GM23338 (cell line): ENCODE results near the gene NIPSNAP2. TPM values are rescaled to one million over a fixed set of nuclear protein-coding genes. Genes with fewer than 3 reads are reported as not detected.
A peak's percentile ranks its signal among the peaks of the same experiment; 100 is the strongest.
"Not testable (repeated sequence)": the region's sequence is repeated elsewhere in the genome, so short reads cannot be mapped to it uniquely, and the experiment has no call there.

ENCODE experiments used
- ATAC-seq: fragments of 200-7000 bp; cut with Tn5 transposase; 3 replicates; pipeline ENCODE4 v1.9.1; 2020
- DNase-seq: peaks from one replicate; pipeline ENCODE4 v3.0.0-alpha.2; 2015; ENCODE audit warnings: low spot score
- H2AFZ ChIP-seq: fragments of 200-600 bp; sonication (generic); 2 replicates; pipeline ENCODE4 v1.8.0; 2016; ENCODE audit warnings: antibody characterized with exemption, mild to moderate bottlenecking, moderate library complexity
- H3F3A ChIP-seq: fragments of 200-600 bp; sonication (generic); replicated peaks from 2 replicates; pipeline ENCODE4 v1.8.0; 2017; ENCODE audit warnings: antibody characterized with exemption, mixed run types, low read depth
- H3K27ac ChIP-seq: fragments of 200-600 bp; sonication (generic); 2 replicates; pipeline ENCODE4 v1.6.1; 2016; ENCODE audit warnings: low read depth
- H3K27me3 ChIP-seq: fragments of 200-600 bp; sonication (generic); 2 replicates; pipeline ENCODE4 v1.8.0; 2016; ENCODE audit warnings: mild to moderate bottlenecking, mixed run types, moderate library complexity; ENCODE audit not compliant: insufficient read depth
- H3K36me3 ChIP-seq: fragments of 200-600 bp; sonication (generic); 2 replicates; pipeline ENCODE4 v1.8.0; 2016; ENCODE audit warnings: mild to moderate bottlenecking; ENCODE audit not compliant: insufficient read depth
- H3K4me1 ChIP-seq: fragments of 200-600 bp; sonication (generic); 2 replicates; pipeline ENCODE4 v1.8.0; 2016; ENCODE audit warnings: mild to moderate bottlenecking, moderate library complexity; ENCODE audit not compliant: insufficient read depth
- H3K4me2 ChIP-seq: fragments of 200-600 bp; sonication (generic); 2 replicates; pipeline ENCODE4 v1.7.1; 2017; ENCODE audit warnings: mixed run types
- H3K4me3 ChIP-seq: fragments of 200-600 bp; sonication (generic); 2 replicates; pipeline ENCODE4 v1.6.1; 2016; ENCODE audit warnings: mixed run types
- H3K79me2 ChIP-seq: fragments of 200-600 bp; sonication (generic); replicated peaks from 2 replicates; pipeline ENCODE4 v1.8.0; 2017; ENCODE audit warnings: mild to moderate bottlenecking; ENCODE audit not compliant: insufficient read depth
- H3K9me2 ChIP-seq: fragments of 200-600 bp; sonication (generic); 2 replicates; pipeline ENCODE4 v1.8.0; 2017; ENCODE audit not compliant: insufficient read depth
- H4K20me1 ChIP-seq: fragments of 200-600 bp; sonication (generic); replicated peaks from 2 replicates; pipeline ENCODE4 v1.8.0; 2017; ENCODE audit warnings: mild to moderate bottlenecking; ENCODE audit not compliant: insufficient read depth
- H3K27ac Mint-ChIP-seq: 2 replicates; pipeline ENCODE4 v1.8.0; 2020; ENCODE audit warnings: inconsistent platforms, mild to moderate bottlenecking, moderate library complexity, mixed read lengths
- H3K27me3 Mint-ChIP-seq: 3 replicates; pipeline ENCODE4 v1.8.0; 2022; ENCODE audit warnings: low read depth, mild to moderate bottlenecking, moderate library complexity, mixed read lengths, inconsistent platforms; ENCODE audit not compliant: insufficient read depth, poor library complexity
- H3K36me3 Mint-ChIP-seq: 3 replicates; pipeline ENCODE4 v1.8.0; 2021; ENCODE audit warnings: low read depth, mild to moderate bottlenecking, inconsistent platforms, moderate library complexity, mixed read lengths
- H3K4me1 Mint-ChIP-seq: 3 replicates; pipeline ENCODE4 v1.8.0; 2020; ENCODE audit warnings: mild to moderate bottlenecking, inconsistent platforms, mixed read lengths
- H3K4me3 Mint-ChIP-seq: 3 replicates; pipeline ENCODE4 v1.8.0; 2021; ENCODE audit warnings: moderate library complexity, mild to moderate bottlenecking, inconsistent platforms, mixed read lengths
- H3K9me3 Mint-ChIP-seq: 3 replicates; pipeline ENCODE4 v1.8.0; 2020; ENCODE audit warnings: moderate library complexity, mild to moderate bottlenecking, inconsistent platforms, mixed read lengths
- CREB1 ChIP-seq: fragments of 250-450 bp; sonication (Bioruptor Pico); IDR thresholded peaks from 2 replicates; pipeline ENCODE4 v1.5.0; 2020; ENCODE audit warnings: low read depth, mild to moderate bottlenecking, moderate library complexity
- EZH2 ChIP-seq: fragments of 200-600 bp; sonication (generic); IDR thresholded peaks from one replicate; pipeline ENCODE4 v1.8.0; 2017; ENCODE audit warnings: antibody characterized with exemption, mild to moderate bottlenecking, low read depth; ENCODE audit not compliant: unreplicated experiment
- POLR2AphosphoS5 ChIP-seq: IDR thresholded peaks from 2 replicates; pipeline ENCODE4 v1.6.1; 2016; ENCODE audit warnings: antibody characterized with exemption, low read depth
- ZNF114 ChIP-seq: fragments of 250-450 bp; sonication (Bioruptor Pico); IDR thresholded peaks from 2 replicates; pipeline ENCODE4 v1.5.0; 2020; ENCODE audit warnings: mild to moderate bottlenecking, moderate library complexity
- ZNF331 ChIP-seq: fragments of 250-450 bp; sonication (Bioruptor Pico); IDR thresholded peaks from 2 replicates; pipeline ENCODE4 v1.5.0; 2020; ENCODE audit warnings: low read depth, mild to moderate bottlenecking, moderate library complexity
- polyA plus RNA-seq: library from polyadenylated mRNA; unstranded; fragments of >200 nt; fragmentation: Nextera tagmentation; extraction: Ambion mirVana; gene quantifications from 2 replicates; pipeline ENCODE4 v1.2.1, GENCODE V29; 2016
- total RNA-seq: library from RNA; depleted of rRNA; stranded (reverse); fragments of >200 nt; shearing (Covaris generic); gene quantifications from 2 replicates; pipeline ENCODE4 v1.2.3, GENCODE V29; 2014
- TF ChIP-seq, protein P1 (sequence below): IDR thresholded peaks from 2 replicates; pipeline ENCODE4 v1.6.1; 2016; ENCODE audit warnings: antibody characterized with exemption
- TF ChIP-seq, protein P2 (sequence below): fragments of 250-450 bp; sonication (Bioruptor Pico); IDR thresholded peaks from 2 replicates; pipeline ENCODE4 v1.5.0; 2020; ENCODE audit warnings: mild to moderate bottlenecking, moderate library complexity

NIPSNAP2 gene
- total and polyA plus RNA-seq, 2 experiments from 2014 or later: 29.8 to 30.5 TPM

DNA sequence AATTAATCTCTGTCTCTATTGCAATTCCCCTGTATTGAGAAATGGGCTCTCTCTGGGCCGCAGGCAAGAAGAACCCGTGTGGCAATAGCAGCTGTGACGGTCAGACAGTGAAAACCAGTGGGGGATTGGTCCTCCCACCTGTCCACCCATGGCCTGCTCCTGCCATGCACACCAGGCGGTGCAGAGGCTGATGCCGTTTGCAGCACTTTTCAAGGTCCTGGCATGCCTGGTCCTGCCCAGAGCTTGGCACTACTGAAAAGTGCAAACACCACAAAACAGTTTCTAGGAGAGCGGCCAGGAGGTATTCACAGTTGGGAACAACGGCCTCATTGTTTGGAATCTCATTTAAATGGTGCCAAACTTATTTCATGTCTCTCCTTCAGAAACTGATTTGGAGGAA, 45.3 kb downstream of the NIPSNAP2 start:
- Mint-ChIP-seq H3K27ac (no peak overlapping the region), H3K4me3 (no peak overlapping the region), H3K27me3 (peaks cover 12% of the 10 kb centered on the region), H3K36me3 (peaks cover 38% of the 10 kb centered on the region), H3K9me3 (no peaks in the 10 kb centered on the region; the same call in 2 of the 3 replicates), H3K4me1 (peaks cover 3% of the 10 kb centered on the region; the same call in 1 of the 3 replicates)
- no peaks in the 10 kb centered on the region for H3K79me2 ChIP-seq
- peak overlapping the region; percentile 78; the same call in 1 of the 2 replicates for H3K27ac ChIP-seq
- H3K4me2 ChIP-seq: no peak overlapping the region
- DNase-seq (no peak), ATAC-seq (no peak; the same call in 2 of the 3 replicates)
- peaks cover 3% of the 10 kb centered on the region; the same call in 1 of the 2 replicates for H4K20me1 ChIP-seq
- no peaks in the 10 kb centered on the region for H3K27me3 ChIP-seq
- no peak overlapping the region for H3K4me3 ChIP-seq
- no peak overlapping the region for H2AFZ ChIP-seq
- no peaks in the 10 kb centered on the region for H3K9me2 ChIP-seq
- H3K4me1 ChIP-seq: no peaks in the 10 kb centered on the region; the same call in 1 of the 2 replicates
- TF ChIP-seq ZNF331 (CRISPR knock-in tag) (no peak), ZNF114 (CRISPR knock-in tag) (no peak), EZH2 (no peak), POLR2AphosphoS5 (peak; percentile 41; the same call in 1 of the 2 replicates)
- no peaks in the 10 kb centered on the region; the same call in 1 of the 2 replicates for H3F3A ChIP-seq
- peaks cover 23% of the 10 kb centered on the region; the same call in 1 of the 2 replicates for H3K36me3 ChIP-seq

DNA sequence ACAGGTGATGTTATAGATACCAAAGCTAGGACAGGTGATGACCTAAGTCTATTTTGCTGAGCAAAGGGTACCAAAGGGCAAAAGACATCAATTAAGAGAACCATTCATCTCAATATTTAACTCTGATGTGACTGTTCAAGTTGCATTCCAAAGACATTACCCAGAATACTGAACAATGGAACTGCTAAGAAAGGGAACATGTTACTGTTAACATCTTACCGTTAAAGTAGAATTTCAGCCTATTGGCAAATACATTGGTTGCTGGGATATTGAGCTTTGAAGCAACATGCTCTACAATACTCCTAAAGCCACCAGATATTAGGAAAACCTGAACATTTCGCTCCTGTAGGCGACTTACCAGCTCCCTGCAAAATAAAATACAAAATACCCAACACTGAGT, 52.6 kb downstream of the NIPSNAP2 start:
- not testable (repeated sequence) for H3K9me2 ChIP-seq, H3K4me1 ChIP-seq, H3K79me2 ChIP-seq, ATAC-seq, H3K27ac ChIP-seq, H3K4me1 Mint-ChIP-seq, H3F3A ChIP-seq, H3K27me3 Mint-ChIP-seq, H3K27me3 ChIP-seq, H3K9me3 Mint-ChIP-seq, H4K20me1 ChIP-seq, H3K4me2 ChIP-seq, H3K4me3 Mint-ChIP-seq, DNase-seq, H2AFZ ChIP-seq, H3K4me3 ChIP-seq, H3K27ac Mint-ChIP-seq
- peaks cover 78% of the 10 kb centered on the region for H3K36me3 Mint-ChIP-seq
- peaks cover 39% of the 10 kb centered on the region for H3K36me3 ChIP-seq

DNA sequence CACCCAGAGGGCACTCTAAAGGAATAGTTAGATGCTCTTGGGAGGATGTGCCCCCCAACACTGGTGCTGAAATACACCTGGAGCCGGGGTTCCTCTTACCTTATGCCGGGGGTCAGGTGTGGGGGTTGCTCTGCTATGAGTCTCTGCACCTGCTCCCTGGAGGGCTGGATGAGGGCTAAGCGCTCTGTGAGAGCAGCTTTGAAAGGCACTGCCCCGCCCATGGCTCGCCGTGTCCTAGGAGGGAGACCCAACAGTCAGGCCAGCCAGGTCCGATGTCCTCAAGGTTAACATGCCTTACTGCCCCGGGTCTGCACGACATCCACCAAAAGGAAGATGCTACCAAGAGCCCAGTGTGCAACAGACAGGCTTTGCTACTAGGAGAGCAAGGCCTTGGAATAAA, 55.1 kb downstream of the NIPSNAP2 start:
- ATAC-seq: no peak
- H3K9me3 Mint-ChIP-seq: no peaks in the 10 kb centered on the region
- peaks cover 6% of the 10 kb centered on the region for H3K79me2 ChIP-seq
- TF ChIP-seq, protein P1, sequence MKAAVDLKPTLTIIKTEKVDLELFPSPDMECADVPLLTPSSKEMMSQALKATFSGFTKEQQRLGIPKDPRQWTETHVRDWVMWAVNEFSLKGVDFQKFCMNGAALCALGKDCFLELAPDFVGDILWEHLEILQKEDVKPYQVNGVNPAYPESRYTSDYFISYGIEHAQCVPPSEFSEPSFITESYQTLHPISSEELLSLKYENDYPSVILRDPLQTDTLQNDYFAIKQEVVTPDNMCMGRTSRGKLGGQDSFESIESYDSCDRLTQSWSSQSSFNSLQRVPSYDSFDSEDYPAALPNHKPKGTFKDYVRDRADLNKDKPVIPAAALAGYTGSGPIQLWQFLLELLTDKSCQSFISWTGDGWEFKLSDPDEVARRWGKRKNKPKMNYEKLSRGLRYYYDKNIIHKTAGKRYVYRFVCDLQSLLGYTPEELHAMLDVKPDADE: no peak
- TF ChIP-seq, protein P2, sequence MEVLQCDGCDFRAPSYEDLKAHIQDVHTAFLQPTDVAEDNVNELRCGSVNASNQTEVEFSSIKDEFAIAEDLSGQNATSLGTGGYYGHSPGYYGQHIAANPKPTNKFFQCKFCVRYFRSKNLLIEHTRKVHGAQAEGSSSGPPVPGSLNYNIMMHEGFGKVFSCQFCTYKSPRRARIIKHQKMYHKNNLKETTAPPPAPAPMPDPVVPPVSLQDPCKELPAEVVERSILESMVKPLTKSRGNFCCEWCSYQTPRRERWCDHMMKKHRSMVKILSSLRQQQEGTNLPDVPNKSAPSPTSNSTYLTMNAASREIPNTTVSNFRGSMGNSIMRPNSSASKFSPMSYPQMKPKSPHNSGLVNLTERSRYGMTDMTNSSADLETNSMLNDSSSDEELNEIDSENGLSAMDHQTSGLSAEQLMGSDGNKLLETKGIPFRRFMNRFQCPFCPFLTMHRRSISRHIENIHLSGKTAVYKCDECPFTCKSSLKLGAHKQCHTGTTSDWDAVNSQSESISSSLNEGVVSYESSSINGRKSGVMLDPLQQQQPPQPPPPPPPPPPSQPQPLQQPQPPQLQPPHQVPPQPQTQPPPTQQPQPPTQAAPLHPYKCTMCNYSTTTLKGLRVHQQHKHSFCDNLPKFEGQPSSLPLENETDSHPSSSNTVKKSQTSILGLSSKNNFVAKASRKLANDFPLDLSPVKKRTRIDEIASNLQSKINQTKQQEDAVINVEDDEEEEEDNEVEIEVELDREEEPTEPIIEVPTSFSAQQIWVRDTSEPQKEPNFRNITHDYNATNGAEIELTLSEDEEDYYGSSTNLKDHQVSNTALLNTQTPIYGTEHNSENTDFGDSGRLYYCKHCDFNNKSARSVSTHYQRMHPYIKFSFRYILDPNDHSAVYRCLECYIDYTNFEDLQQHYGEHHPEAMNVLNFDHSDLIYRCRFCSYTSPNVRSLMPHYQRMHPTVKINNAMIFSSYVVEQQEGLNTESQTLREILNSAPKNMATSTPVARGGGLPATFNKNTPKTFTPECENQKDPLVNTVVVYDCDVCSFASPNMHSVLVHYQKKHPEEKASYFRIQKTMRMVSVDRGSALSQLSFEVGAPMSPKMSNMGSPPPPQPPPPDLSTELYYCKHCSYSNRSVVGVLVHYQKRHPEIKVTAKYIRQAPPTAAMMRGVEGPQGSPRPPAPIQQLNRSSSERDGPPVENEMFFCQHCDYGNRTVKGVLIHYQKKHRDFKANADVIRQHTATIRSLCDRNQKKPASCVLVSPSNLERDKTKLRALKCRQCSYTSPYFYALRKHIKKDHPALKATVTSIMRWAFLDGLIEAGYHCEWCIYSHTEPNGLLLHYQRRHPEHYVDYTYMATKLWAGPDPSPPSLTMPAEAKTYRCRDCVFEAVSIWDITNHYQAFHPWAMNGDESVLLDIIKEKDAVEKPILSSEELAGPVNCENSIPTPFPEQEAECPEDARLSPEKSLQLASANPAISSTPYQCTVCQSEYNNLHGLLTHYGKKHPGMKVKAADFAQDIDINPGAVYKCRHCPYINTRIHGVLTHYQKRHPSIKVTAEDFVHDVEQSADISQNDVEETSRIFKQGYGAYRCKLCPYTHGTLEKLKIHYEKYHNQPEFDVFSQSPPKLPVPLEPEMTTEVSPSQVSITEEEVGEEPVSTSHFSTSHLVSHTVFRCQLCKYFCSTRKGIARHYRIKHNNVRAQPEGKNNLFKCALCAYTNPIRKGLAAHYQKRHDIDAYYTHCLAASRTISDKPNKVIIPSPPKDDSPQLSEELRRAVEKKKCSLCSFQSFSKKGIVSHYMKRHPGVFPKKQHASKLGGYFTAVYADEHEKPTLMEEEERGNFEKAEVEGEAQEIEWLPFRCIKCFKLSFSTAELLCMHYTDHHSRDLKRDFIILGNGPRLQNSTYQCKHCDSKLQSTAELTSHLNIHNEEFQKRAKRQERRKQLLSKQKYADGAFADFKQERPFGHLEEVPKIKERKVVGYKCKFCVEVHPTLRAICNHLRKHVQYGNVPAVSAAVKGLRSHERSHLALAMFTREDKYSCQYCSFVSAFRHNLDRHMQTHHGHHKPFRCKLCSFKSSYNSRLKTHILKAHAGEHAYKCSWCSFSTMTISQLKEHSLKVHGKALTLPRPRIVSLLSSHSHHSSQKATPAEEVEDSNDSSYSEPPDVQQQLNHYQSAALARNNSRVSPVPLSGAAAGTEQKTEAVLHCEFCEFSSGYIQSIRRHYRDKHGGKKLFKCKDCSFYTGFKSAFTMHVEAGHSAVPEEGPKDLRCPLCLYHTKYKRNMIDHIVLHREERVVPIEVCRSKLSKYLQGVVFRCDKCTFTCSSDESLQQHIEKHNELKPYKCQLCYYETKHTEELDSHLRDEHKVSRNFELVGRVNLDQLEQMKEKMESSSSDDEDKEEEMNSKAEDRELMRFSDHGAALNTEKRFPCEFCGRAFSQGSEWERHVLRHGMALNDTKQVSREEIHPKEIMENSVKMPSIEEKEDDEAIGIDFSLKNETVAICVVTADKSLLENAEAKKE (CRISPR knock-in tag): no peak
- TF ChIP-seq CREB1 (CRISPR knock-in tag): no peak

More for the DNA sequence above, 55.1 kb downstream of the NIPSNAP2 start:
- H3K4me3 ChIP-seq: no peak overlapping the region
- H3K36me3 ChIP-seq: peaks cover 33% of the 10 kb centered on the region
- no peak overlapping the region for H2AFZ ChIP-seq
- no peaks in the 10 kb centered on the region for H3K4me1 Mint-ChIP-seq
- H3K9me2 ChIP-seq: no peaks in the 10 kb centered on the region
- no peaks in the 10 kb centered on the region for H3F3A ChIP-seq
- no peak for DNase-seq
- H3K4me1 ChIP-seq: no peaks in the 10 kb centered on the region
- H3K27ac ChIP-seq: no peak overlapping the region
- H4K20me1 ChIP-seq: no peaks in the 10 kb centered on the region; the same call in 1 of the 2 replicates
- H3K27ac Mint-ChIP-seq: no peak overlapping the region
- peaks cover 68% of the 10 kb centered on the region for H3K36me3 Mint-ChIP-seq
- no peaks in the 10 kb centered on the region for H3K27me3 ChIP-seq
- no peak overlapping the region for H3K4me2 ChIP-seq
- no peak overlapping the region for H3K4me3 Mint-ChIP-seq
- H3K27me3 Mint-ChIP-seq: peaks cover 7% of the 10 kb centered on the region
